NT2/D1 (cell line): ENCODE data around the gene MMP19.

Experiments
- SUZ12 ChIP-seq: IDR thresholded peaks from 2 replicates; pipeline ENCODE4 v1.6.1; 2011; ENCODE audit not compliant: insufficient read length, insufficient read depth; ENCODE audit errors: extremely low read depth
- YY1 ChIP-seq: IDR thresholded peaks from 2 replicates; pipeline ENCODE4 v1.6.1; 2011; ENCODE audit not compliant: insufficient read length, insufficient read depth
- ZNF274 ChIP-seq: IDR thresholded peaks from 2 replicates; pipeline ENCODE4 v1.6.1; 2011; ENCODE audit warnings: mild to moderate bottlenecking, low read depth, low read length

DNA sequence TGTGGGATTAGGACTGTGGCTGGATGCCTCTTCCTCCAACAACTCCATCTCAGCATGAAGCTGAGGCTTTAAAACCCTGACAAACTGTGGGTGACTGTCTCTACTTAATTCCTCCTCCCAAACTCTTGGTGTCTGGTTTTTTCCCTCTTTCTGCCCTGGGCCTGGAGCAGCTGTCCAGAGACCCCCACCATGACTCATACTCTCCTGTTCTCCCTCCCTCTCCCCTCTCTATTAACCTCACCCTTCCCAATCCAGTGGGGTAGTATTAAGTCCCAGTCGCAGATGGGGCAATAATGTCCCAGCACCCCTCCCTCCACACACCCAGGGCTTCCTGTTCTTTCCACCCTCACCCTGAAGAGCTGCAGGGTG is 11.3 kb downstream of the MMP19 start:
- TF ChIP-seq ZNF274 (no peak), SUZ12 (no peak), YY1 (no peak)
